NT2/D1 (cell line): ENCODE results near the gene PARP6.

Experiments
- DNase-seq: peaks from one replicate; pipeline ENCODE4 v3.0.0-alpha.2; 2011; ENCODE audit warnings: low read depth, low spot score
- H3K27me3 ChIP-seq: 2 replicates; pipeline ENCODE4 v1.6.0; 2011; ENCODE audit warnings: mild to moderate bottlenecking; ENCODE audit not compliant: insufficient read length, insufficient read depth
- H3K36me3 ChIP-seq: 2 replicates; pipeline ENCODE4 v1.6.1; 2011; ENCODE audit warnings: mild to moderate bottlenecking, low read length, mixed read lengths; ENCODE audit not compliant: insufficient read depth, insufficient read length
- H3K4me1 ChIP-seq: 2 replicates; pipeline ENCODE4 v1.5.1; 2011; ENCODE audit not compliant: insufficient read depth, insufficient read length
- H3K4me3 ChIP-seq: 2 replicates; pipeline ENCODE4 v1.5.1; 2011; ENCODE audit warnings: low read depth; ENCODE audit not compliant: insufficient read length
- H3K9ac ChIP-seq: 2 replicates; pipeline ENCODE4 v1.6.0; 2011; ENCODE audit warnings: low read depth; ENCODE audit not compliant: insufficient read length
- H3K9me3 ChIP-seq: 2 replicates; pipeline ENCODE4 v1.5.1; 2011; ENCODE audit warnings: mild to moderate bottlenecking, low read length; ENCODE audit not compliant: insufficient read depth
- SUZ12 ChIP-seq: IDR thresholded peaks from 2 replicates; pipeline ENCODE4 v1.6.1; 2011; ENCODE audit not compliant: insufficient read length, insufficient read depth; ENCODE audit errors: extremely low read depth
- YY1 ChIP-seq: IDR thresholded peaks from 2 replicates; pipeline ENCODE4 v1.6.1; 2011; ENCODE audit not compliant: insufficient read length, insufficient read depth
- ZNF274 ChIP-seq: IDR thresholded peaks from 2 replicates; pipeline ENCODE4 v1.6.1; 2011; ENCODE audit warnings: mild to moderate bottlenecking, low read depth, low read length

The PARP6 gene

GRCh38 chr15:72313881-72314280, 41.5 kb upstream of the PARP6 start:
- no peak for TF ChIP-seq ZNF274
- no peak for TF ChIP-seq SUZ12
- TF ChIP-seq YY1, result no peak
- Histone ChIP-seq H3K36me3 (no peaks in the 10 kb centered on the region), H3K27me3 (peaks cover 38% of the 10 kb centered on the region), H3K9ac (no peak overlapping the region), H3K9me3 (no peaks in the 10 kb centered on the region), H3K4me3 (no peak overlapping the region), H3K4me1 (no peaks in the 10 kb centered on the region)
- no peak for DNase-seq

GRCh38 chr15:72313448-72313840, 41.1 kb upstream of the PARP6 start:
- DNase-seq, result no peak
- no peaks in the 10 kb centered on the region for H3K9me3 ChIP-seq
- no peak overlapping the region for H3K4me3 ChIP-seq
- no peaks in the 10 kb centered on the region for H3K4me1 ChIP-seq
- no peaks in the 10 kb centered on the region for H3K36me3 ChIP-seq
- no peak overlapping the region for H3K9ac ChIP-seq
- H3K27me3 ChIP-seq, result peaks cover 34% of the 10 kb centered on the region
- TF ChIP-seq ZNF274 (no peak), YY1 (no peak), SUZ12 (no peak)

GRCh38 chr15:72312605-72313447, 40.5 kb upstream of the PARP6 start:
- peak; percentile 49 for DNase-seq
- no peaks in the 10 kb centered on the region for H3K4me1 ChIP-seq
- no peak overlapping the region for H3K4me3 ChIP-seq
- H3K9ac ChIP-seq, result no peak overlapping the region
- H3K27me3 ChIP-seq, result peaks cover 28% of the 10 kb centered on the region
- H3K36me3 ChIP-seq, result no peaks in the 10 kb centered on the region
- H3K9me3 ChIP-seq, result no peaks in the 10 kb centered on the region
- TF ChIP-seq ZNF274 (no peak), SUZ12 (no peak), YY1 (no peak)

- Histone ChIP-seq H3K4me1 (peaks cover 2% of the 10 kb centered on the region), H3K9ac (no peak overlapping the region), H3K9me3 (no peaks in the 10 kb centered on the region), H3K27me3 (no peaks in the 10 kb centered on the region), H3K4me3 (no peak overlapping the region), H3K36me3 (no peaks in the 10 kb centered on the region)
- TF ChIP-seq SUZ12 (no peak), ZNF274 (no peak), YY1 (no peak)
- no peak for DNase-seq
Observed at GRCh38 chr15:72307026-72307425, 34.7 kb upstream of the PARP6 start.

GRCh38 chr15:72306211-72306785, 33.9 kb upstream of the PARP6 start:
- peak; percentile 16 for DNase-seq
- no peaks in the 10 kb centered on the region for H3K36me3 ChIP-seq

GRCh38 chr15:72304596-72304995, 32.2 kb upstream of the PARP6 start:
- Histone ChIP-seq H3K9me3 (no peaks in the 10 kb centered on the region), H3K9ac (no peak overlapping the region), H3K36me3 (no peaks in the 10 kb centered on the region), H3K27me3 (no peaks in the 10 kb centered on the region), H3K4me3 (no peak overlapping the region), H3K4me1 (peaks cover 2% of the 10 kb centered on the region)
- DNase-seq, result no peak
- no peak for TF ChIP-seq SUZ12
- TF ChIP-seq ZNF274, result no peak
- no peak for TF ChIP-seq YY1

More at GRCh38 chr15:72306211-72306785, 33.9 kb upstream of the PARP6 start:
- H3K27me3 ChIP-seq, result no peaks in the 10 kb centered on the region
- H3K9me3 ChIP-seq, result no peaks in the 10 kb centered on the region
- H3K9ac ChIP-seq, result no peak overlapping the region
- no peak for TF ChIP-seq YY1
- TF ChIP-seq SUZ12, result no peak
- no peak for TF ChIP-seq ZNF274
- no peak overlapping the region for H3K4me3 ChIP-seq
- peaks cover 2% of the 10 kb centered on the region for H3K4me1 ChIP-seq

GRCh38 chr15:72302955-72303354, 30.6 kb upstream of the PARP6 start:
- peaks cover 2% of the 10 kb centered on the region for H3K4me1 ChIP-seq
- no peaks in the 10 kb centered on the region for H3K36me3 ChIP-seq
- no peaks in the 10 kb centered on the region for H3K27me3 ChIP-seq
- no peaks in the 10 kb centered on the region for H3K9me3 ChIP-seq
- TF ChIP-seq SUZ12, result no peak
- no peak for TF ChIP-seq ZNF274
- TF ChIP-seq YY1, result no peak
- no peak overlapping the region for H3K9ac ChIP-seq
- H3K4me3 ChIP-seq, result no peak overlapping the region
- no peak for DNase-seq
